GM12872 (cell line): ENCODE measurements around the gene THSD7A.

Experiments used
- TF ChIP-seq, protein P1 (sequence below): IDR thresholded peaks from 3 replicates; pipeline ENCODE4 v1.5.1; 2011; ENCODE audit warnings: low read depth, mild to moderate bottlenecking, low read length, moderate library complexity; ENCODE audit not compliant: insufficient read depth

The THSD7A gene

DNA sequence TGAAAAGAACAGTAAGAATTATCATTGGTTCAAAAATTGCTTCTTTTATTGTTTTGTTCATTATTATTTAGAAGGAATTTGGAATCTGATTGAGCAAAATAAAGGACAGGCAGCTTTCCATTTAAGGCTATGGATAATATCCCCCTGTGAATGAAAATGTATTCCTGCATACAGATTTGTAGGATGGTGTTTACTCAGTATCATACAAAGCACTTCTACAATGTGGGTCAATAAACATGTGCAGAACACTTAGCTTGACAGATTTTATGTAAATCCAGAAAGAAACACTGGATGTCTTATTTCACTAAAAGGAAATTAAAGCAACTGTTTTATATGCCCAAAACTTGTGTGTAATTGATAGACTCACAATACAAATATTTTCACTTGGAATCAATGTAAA is 189.7 kb downstream of the THSD7A start:
- TF ChIP-seq, protein P1, sequence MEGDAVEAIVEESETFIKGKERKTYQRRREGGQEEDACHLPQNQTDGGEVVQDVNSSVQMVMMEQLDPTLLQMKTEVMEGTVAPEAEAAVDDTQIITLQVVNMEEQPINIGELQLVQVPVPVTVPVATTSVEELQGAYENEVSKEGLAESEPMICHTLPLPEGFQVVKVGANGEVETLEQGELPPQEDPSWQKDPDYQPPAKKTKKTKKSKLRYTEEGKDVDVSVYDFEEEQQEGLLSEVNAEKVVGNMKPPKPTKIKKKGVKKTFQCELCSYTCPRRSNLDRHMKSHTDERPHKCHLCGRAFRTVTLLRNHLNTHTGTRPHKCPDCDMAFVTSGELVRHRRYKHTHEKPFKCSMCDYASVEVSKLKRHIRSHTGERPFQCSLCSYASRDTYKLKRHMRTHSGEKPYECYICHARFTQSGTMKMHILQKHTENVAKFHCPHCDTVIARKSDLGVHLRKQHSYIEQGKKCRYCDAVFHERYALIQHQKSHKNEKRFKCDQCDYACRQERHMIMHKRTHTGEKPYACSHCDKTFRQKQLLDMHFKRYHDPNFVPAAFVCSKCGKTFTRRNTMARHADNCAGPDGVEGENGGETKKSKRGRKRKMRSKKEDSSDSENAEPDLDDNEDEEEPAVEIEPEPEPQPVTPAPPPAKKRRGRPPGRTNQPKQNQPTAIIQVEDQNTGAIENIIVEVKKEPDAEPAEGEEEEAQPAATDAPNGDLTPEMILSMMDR, result no peak

DNA sequence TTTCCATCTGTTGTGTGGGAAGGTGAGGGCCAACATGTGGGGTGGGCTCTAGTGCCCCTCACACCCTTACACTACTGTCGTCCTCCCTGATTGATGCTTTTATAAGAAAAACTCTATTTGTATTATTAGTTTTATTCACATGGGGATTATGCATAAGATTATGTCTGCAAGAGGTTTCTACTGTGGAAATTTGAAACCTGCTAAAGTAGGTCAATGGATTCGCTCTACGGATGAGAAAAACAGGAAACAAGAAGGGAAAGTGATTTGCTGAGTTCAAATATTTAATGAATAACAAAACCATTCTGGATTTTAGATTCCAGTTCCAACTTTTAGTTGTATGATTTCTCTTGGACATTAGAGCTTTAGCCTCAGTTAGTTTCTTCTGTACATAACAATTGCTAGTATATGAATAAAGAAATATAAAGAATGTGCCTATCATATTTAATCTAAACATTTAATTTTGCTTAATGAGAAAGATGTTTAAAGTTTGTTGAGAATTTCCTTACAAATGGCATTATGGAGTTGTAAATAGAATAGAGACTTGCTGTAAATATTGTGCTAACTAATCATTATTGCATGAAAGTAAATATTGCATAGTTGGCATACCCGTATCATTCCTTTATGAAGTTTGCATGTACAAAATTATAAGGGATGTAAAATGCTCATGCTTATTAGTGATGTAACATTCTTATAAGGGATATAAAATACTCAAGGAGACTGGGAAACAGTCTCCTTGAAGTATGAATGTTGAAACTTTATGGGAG is 193.8 kb downstream of the THSD7A start:
- TF ChIP-seq, protein P1, result no peak

DNA sequence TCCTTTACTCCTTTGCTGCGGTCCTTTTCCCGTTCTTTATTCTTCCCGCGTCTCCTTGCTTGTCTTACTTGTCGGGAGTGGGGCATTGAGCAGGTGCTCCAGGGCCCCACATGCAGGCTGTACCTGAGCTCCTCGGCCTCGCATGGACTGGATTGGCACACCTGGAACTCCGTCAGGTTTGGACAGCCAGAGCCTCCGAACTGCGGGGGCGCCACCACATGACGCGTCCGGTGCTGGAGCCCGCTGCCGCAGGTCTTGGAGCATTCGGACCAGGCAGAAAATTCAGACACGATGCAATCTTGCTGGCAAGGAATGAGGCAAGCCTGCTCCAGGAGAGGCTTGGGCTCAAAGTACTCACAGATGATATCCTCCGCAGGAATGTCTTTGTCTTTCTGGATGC is 195.7 kb downstream of the THSD7A start:
- TF ChIP-seq, protein P1, result no peak

DNA sequence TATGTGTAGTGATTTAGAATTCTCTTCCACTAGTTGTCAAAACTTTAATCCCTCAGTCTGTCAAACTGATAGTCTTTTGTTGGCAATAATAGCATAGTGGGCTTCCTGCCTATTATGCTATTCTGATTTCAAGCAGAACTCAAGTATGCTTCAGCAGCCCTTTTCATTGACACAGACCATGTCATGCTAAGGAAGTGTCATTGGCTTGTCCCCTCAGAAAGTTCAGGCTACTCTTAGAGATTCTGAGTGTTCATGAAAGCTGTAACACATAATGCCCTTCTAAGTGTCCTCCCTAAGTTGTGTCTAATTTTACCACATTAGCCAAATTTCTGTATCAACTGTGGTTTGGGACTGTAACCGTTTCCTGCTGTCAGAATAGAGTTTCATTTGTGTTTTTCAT is 198.7 kb downstream of the THSD7A start:
- TF ChIP-seq, protein P1, result no peak

DNA sequence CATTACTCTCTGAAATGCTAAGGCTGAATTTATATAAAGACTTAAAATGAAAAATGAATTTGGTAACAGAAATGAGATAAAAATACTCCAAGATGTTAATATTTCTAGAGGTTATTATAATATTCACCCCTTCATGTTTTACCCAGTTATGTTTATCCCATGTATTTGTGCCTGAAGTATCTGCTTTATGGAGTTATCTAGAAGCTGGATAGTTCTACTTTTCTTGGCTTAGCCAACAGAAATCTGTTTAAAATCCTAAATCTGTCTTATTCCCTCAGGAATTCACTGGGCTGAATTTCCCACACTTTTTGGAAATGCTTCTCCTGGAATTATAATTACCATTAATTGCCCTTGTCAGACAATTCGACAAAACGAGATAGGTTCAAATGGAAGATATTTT is 201.6 kb downstream of the THSD7A start:
- TF ChIP-seq, protein P1, result no peak

DNA sequence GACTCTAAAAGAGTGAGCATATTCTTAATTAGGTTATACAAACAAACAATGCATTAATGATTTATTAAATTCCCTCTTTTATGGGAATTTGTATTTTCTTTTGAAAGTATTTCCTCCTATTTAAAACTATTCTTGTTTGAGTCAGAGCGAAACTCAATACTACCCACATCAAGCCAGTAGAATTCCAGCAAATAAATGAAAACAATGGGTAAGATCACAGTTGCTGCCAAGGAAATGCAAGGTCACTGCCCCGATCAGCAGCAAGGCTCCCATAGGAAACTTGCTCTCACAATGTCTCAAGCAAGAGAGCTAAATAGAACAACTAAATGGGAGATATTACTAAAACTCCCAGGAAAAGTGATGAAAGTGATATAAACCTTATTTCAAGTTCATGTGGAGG is 206.3 kb downstream of the THSD7A start:
- TF ChIP-seq, protein P1, result no peak

DNA sequence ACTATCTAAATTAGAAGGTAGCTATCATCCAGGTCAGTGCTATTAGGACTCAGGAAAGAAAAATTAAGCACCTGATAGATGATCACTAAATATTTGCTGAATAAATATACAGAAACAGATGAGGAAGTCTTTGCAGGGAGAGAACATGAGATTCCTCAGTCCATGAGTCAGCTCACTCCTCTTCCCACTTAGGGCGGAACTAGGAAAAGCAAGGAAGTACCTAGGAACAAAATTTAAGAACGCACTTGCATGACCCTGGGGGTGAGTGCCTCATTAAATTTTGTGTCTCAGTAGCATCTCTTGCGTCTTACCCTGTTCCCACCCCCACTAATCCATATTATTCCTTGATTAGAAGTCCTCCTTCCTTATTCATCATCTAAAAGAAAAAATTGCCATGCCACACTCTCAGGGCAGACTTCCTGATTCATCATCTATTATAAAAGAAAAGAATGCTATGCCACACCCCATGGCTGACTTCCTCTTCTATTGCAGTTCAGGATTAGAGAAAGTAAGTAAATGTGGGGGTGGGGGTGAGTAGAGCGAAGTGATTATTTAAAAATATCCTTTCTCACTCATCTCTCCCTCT is 208.8 kb downstream of the THSD7A start:
- TF ChIP-seq, protein P1, result no peak
